ENCODE data around the gene HHLA2.

Gene HHLA2

GRCh38 chr3:108401836-108402235, 105.5 kb downstream of the HHLA2 start:
- Mint-ChIP-seq H3K4me1 (ENCODE audit: low read depth) (no peaks in the 10 kb centered on the region), H3K36me3 (ENCODE audit: low read depth) (no peaks in the 10 kb centered on the region), H3K27me3 (no peaks in the 10 kb centered on the region), H3K27ac (no peak overlapping the region), H3K4me3 (no peak overlapping the region), H3K9me3 (no peaks in the 10 kb centered on the region)
- intact Hi-C loops (cut with micrococcal nuclease), result no loop called here

- no peak overlapping the region for H3K4me3 Mint-ChIP-seq
- H3K27me3 Mint-ChIP-seq, result no peaks in the 10 kb centered on the region
- H3K4me1 Mint-ChIP-seq (ENCODE audit: low read depth), result peaks cover 14% of the 10 kb centered on the region
- no peaks in the 10 kb centered on the region for H3K9me3 Mint-ChIP-seq
- intact Hi-C loops (cut with micrococcal nuclease), result no loop called here
- no peaks in the 10 kb centered on the region for H3K36me3 Mint-ChIP-seq (ENCODE audit: low read depth)
- H3K27ac Mint-ChIP-seq, result no peak overlapping the region
Measured at GRCh38 chr3:108403198-108403597, 106.8 kb downstream of the HHLA2 start.

- intact Hi-C loops (cut with micrococcal nuclease), result no loop called here
- Mint-ChIP-seq H3K9me3 (no peaks in the 10 kb centered on the region), H3K36me3 (ENCODE audit: low read depth) (no peaks in the 10 kb centered on the region), H3K27me3 (no peaks in the 10 kb centered on the region), H3K4me1 (ENCODE audit: low read depth) (peaks cover 16% of the 10 kb centered on the region), H3K27ac (no peak overlapping the region), H3K4me3 (no peak overlapping the region)
Measured at GRCh38 chr3:108403686-108404345, 107.5 kb downstream of the HHLA2 start.

- intact Hi-C loops (cut with micrococcal nuclease), result no loop called here
- Mint-ChIP-seq H3K4me1 (ENCODE audit: low read depth) (peaks cover 16% of the 10 kb centered on the region), H3K9me3 (no peaks in the 10 kb centered on the region), H3K36me3 (ENCODE audit: low read depth) (no peaks in the 10 kb centered on the region), H3K4me3 (no peak overlapping the region), H3K27me3 (no peaks in the 10 kb centered on the region), H3K27ac (no peak overlapping the region)
Measured at GRCh38 chr3:108404368-108404767, 108.0 kb downstream of the HHLA2 start.

GRCh38 chr3:108406063-108406660, 109.8 kb downstream of the HHLA2 start:
- H3K9me3 Mint-ChIP-seq, result no peaks in the 10 kb centered on the region
- H3K27me3 Mint-ChIP-seq, result no peaks in the 10 kb centered on the region
- no peak overlapping the region for H3K27ac Mint-ChIP-seq
- H3K4me1 Mint-ChIP-seq (ENCODE audit: low read depth), result peaks cover 16% of the 10 kb centered on the region
- H3K36me3 Mint-ChIP-seq (ENCODE audit: low read depth), result no peaks in the 10 kb centered on the region
- intact Hi-C loops (cut with micrococcal nuclease), result loop anchor here (5.0 kb wide), 2 partner anchors 184 to 469 kb away; partner anchors contain the start of gene IFT57
- no peak overlapping the region for H3K4me3 Mint-ChIP-seq

- intact Hi-C loops (cut with micrococcal nuclease), result loop anchor here (5.0 kb wide), 2 partner anchors 184 to 469 kb away; partner anchors contain the start of gene IFT57
- Mint-ChIP-seq H3K27ac (no peak overlapping the region), H3K4me1 (ENCODE audit: low read depth) (peaks cover 16% of the 10 kb centered on the region), H3K36me3 (ENCODE audit: low read depth) (no peaks in the 10 kb centered on the region), H3K9me3 (no peaks in the 10 kb centered on the region), H3K27me3 (no peaks in the 10 kb centered on the region), H3K4me3 (no peak overlapping the region)
Measured at GRCh38 chr3:108406661-108407206, 110.4 kb downstream of the HHLA2 start.

- H3K4me1 Mint-ChIP-seq (ENCODE audit: low read depth), result peaks cover 16% of the 10 kb centered on the region
- H3K27ac Mint-ChIP-seq, result no peak overlapping the region
- no peak overlapping the region for H3K4me3 Mint-ChIP-seq
- no peaks in the 10 kb centered on the region for H3K9me3 Mint-ChIP-seq
- no peaks in the 10 kb centered on the region for H3K36me3 Mint-ChIP-seq (ENCODE audit: low read depth)
- intact Hi-C loops (cut with micrococcal nuclease), result loop anchor here (5.0 kb wide), 2 partner anchors 186 to 471 kb away; partner anchors contain the start of gene IFT57
- no peaks in the 10 kb centered on the region for H3K27me3 Mint-ChIP-seq
Measured at GRCh38 chr3:108407886-108408285, 111.5 kb downstream of the HHLA2 start.

GRCh38 chr3:108408883-108409799, 112.8 kb downstream of the HHLA2 start:
- Mint-ChIP-seq H3K27ac (no peak overlapping the region), H3K9me3 (no peaks in the 10 kb centered on the region), H3K4me1 (ENCODE audit: low read depth) (peaks cover 16% of the 10 kb centered on the region), H3K4me3 (no peak overlapping the region), H3K27me3 (no peaks in the 10 kb centered on the region), H3K36me3 (ENCODE audit: low read depth) (no peaks in the 10 kb centered on the region)
- intact Hi-C loops (cut with micrococcal nuclease), result loop anchor here (5.0 kb wide), 2 partner anchors 187 to 472 kb away; partner anchors contain the start of gene IFT57

- no peaks in the 10 kb centered on the region for H3K9me3 Mint-ChIP-seq
- H3K36me3 Mint-ChIP-seq (ENCODE audit: low read depth), result no peaks in the 10 kb centered on the region
- peaks cover 16% of the 10 kb centered on the region for H3K4me1 Mint-ChIP-seq (ENCODE audit: low read depth)
- H3K4me3 Mint-ChIP-seq, result no peak overlapping the region
- intact Hi-C loops (cut with micrococcal nuclease), result loop anchor here (5.0 kb wide), 2 partner anchors 187 to 472 kb away; partner anchors contain the start of gene IFT57
- no peaks in the 10 kb centered on the region for H3K27me3 Mint-ChIP-seq
- no peak overlapping the region for H3K27ac Mint-ChIP-seq
Measured at GRCh38 chr3:108409800-108410178, 113.4 kb downstream of the HHLA2 start.

- no peak overlapping the region for H3K27ac Mint-ChIP-seq
Measured at GRCh38 chr3:108410531-108410984, 114.2 kb downstream of the HHLA2 start.

GRCh38 chr3:108412121-108412750, 115.9 kb downstream of the HHLA2 start:
- H3K9me3 Mint-ChIP-seq, result no peaks in the 10 kb centered on the region
- no peaks in the 10 kb centered on the region for H3K27me3 Mint-ChIP-seq
- intact Hi-C loops (cut with micrococcal nuclease), result no loop called here
- H3K36me3 Mint-ChIP-seq (ENCODE audit: low read depth), result no peaks in the 10 kb centered on the region
- no peak overlapping the region for H3K27ac Mint-ChIP-seq
- no peak overlapping the region for H3K4me3 Mint-ChIP-seq
- H3K4me1 Mint-ChIP-seq (ENCODE audit: low read depth), result peaks cover 12% of the 10 kb centered on the region

More at GRCh38 chr3:108410531-108410984, 114.2 kb downstream of the HHLA2 start:
- intact Hi-C loops (cut with micrococcal nuclease), result no loop called here
- peaks cover 16% of the 10 kb centered on the region for H3K4me1 Mint-ChIP-seq (ENCODE audit: low read depth)
- H3K4me3 Mint-ChIP-seq, result no peak overlapping the region
- no peaks in the 10 kb centered on the region for H3K9me3 Mint-ChIP-seq
- no peaks in the 10 kb centered on the region for H3K27me3 Mint-ChIP-seq
- no peaks in the 10 kb centered on the region for H3K36me3 Mint-ChIP-seq (ENCODE audit: low read depth)

GRCh38 chr3:108414007-108414406, 117.7 kb downstream of the HHLA2 start:
- intact Hi-C loops (cut with micrococcal nuclease), result no loop called here
- no peak overlapping the region for H3K4me3 Mint-ChIP-seq
- H3K4me1 Mint-ChIP-seq (ENCODE audit: low read depth), result no peaks in the 10 kb centered on the region
- no peaks in the 10 kb centered on the region for H3K27me3 Mint-ChIP-seq
- no peaks in the 10 kb centered on the region for H3K9me3 Mint-ChIP-seq
- H3K27ac Mint-ChIP-seq, result no peak overlapping the region
- no peaks in the 10 kb centered on the region for H3K36me3 Mint-ChIP-seq (ENCODE audit: low read depth)

GRCh38 chr3:108415661-108416060, 119.3 kb downstream of the HHLA2 start:
- intact Hi-C loops (cut with micrococcal nuclease), result no loop called here
- Mint-ChIP-seq H3K4me3 (no peak overlapping the region), H3K27me3 (no peaks in the 10 kb centered on the region), H3K4me1 (ENCODE audit: low read depth) (no peaks in the 10 kb centered on the region), H3K27ac (no peak overlapping the region), H3K9me3 (no peaks in the 10 kb centered on the region), H3K36me3 (ENCODE audit: low read depth) (no peaks in the 10 kb centered on the region)
